GM18505 (cell line): Measurements from ENCODE around the gene GLTP.
"Not testable (repeated sequence)": the region's sequence is repeated elsewhere in the genome, so short reads cannot be mapped to it uniquely, and the experiment has no call there.

Experiments
- ATAC-seq: cut with Tn5 transposase; IDR thresholded peaks from one replicate; pipeline ENCODE4 v1.9.1; 2021; ENCODE audit not compliant: unreplicated experiment
- POLR2A ChIP-seq: IDR thresholded peaks from 4 replicates; pipeline ENCODE4 v1.6.1; 2011; ENCODE audit warnings: borderline replicate concordance; ENCODE audit not compliant: insufficient read depth, insufficient read length; ENCODE audit errors: extremely low read depth

GLTP gene

GRCh38 chr12:109880043-109880931, at the start of gene GLTP:
GLTP (minus strand) TSS chr12:109880541; CDS start chr12:109880374, 167 bp downstream.
- ATAC-seq = peak; percentile 93
- peak; percentile 51 for TF ChIP-seq POLR2A

GRCh38 chr12:109929326-109929725, 49.0 kb upstream of the GLTP start:
- ATAC-seq = not testable (repeated sequence)

- no peak for TF ChIP-seq POLR2A
- no peak for ATAC-seq
Measured at GRCh38 chr12:109928058-109928656, 47.8 kb upstream of the GLTP start.

- ATAC-seq = no peak
- no peak for TF ChIP-seq POLR2A
Measured at GRCh38 chr12:109927622-109928021, 47.3 kb upstream of the GLTP start.

- no peak for ATAC-seq
- TF ChIP-seq POLR2A = no peak
Measured at GRCh38 chr12:109926488-109927210, 46.3 kb upstream of the GLTP start.

GRCh38 chr12:109926016-109926415, 45.7 kb upstream of the GLTP start:
- no peak for TF ChIP-seq POLR2A
- no peak for ATAC-seq

- no peak for TF ChIP-seq POLR2A
- ATAC-seq = no peak
Measured at GRCh38 chr12:109925185-109925840, 45.0 kb upstream of the GLTP start.

- TF ChIP-seq POLR2A = no peak
- ATAC-seq = no peak
Measured at GRCh38 chr12:109923481-109924245, 43.3 kb upstream of the GLTP start.

- no peak for TF ChIP-seq POLR2A
- no peak for ATAC-seq
Measured at GRCh38 chr12:109923038-109923437, 42.7 kb upstream of the GLTP start.

GRCh38 chr12:109921982-109922381, 41.6 kb upstream of the GLTP start:
- no peak for TF ChIP-seq POLR2A

GRCh38 chr12:109920261-109920780, 40.0 kb upstream of the GLTP start:
- no peak for ATAC-seq
- TF ChIP-seq POLR2A = no peak

More at GRCh38 chr12:109921982-109922381, 41.6 kb upstream of the GLTP start:
- ATAC-seq = no peak

- no peak for TF ChIP-seq POLR2A
- no peak for ATAC-seq
Measured at GRCh38 chr12:109919456-109919855, 39.1 kb upstream of the GLTP start.

GRCh38 chr12:109916045-109916444, 35.7 kb upstream of the GLTP start:
- TF ChIP-seq POLR2A = no peak
- ATAC-seq = no peak
